IMR-90 (cell line): ENCODE measurements around the gene PABPN1. TPM values are rescaled to one million over a fixed set of nuclear protein-coding genes. Genes with fewer than 3 reads are reported as not detected.

Experiments used
- ATAC-seq: fragments of 200-7000 bp; cut with Tn5 transposase; 2 replicates; pipeline ENCODE4 v1.9.1; 2020; ENCODE audit warnings: low read depth, mild to moderate bottlenecking, moderate library complexity
- BruUV-seq: library from RNA; stranded (reverse); fragments of 400-500 nt; replicated peaks from 2 replicates; lab custom pipeline; 2021; lab: Mats Ljungman, UMichigan
- CTCF ChIA-PET: fragments of 300-600 bp; formaldehyde crosslinking; extraction: SDS; loops from one replicate; lab custom pipeline; 2021; ENCODE audit warnings: antibody characterized with exemption; lab: Yijun Ruan, JAX
- POLR2A ChIA-PET: fragments of 300-600 bp; sonication (Branson Sonifier 250); formaldehyde crosslinking; loops from one replicate; lab custom pipeline; 2022; ENCODE audit warnings: antibody characterized with exemption; ENCODE audit not compliant: unreplicated experiment; lab: Charles Lee
- DNase-seq: peaks from one replicate; pipeline ENCODE4 v3.0.0; 2013
- H2AFZ ChIP-seq: replicated peaks from 2 replicates; pipeline ENCODE3; 2013; ENCODE audit warnings: low read length, mild to moderate bottlenecking; ENCODE audit not compliant: poor library complexity
- H2AK5ac ChIP-seq: 2 replicates; pipeline ENCODE4 v1.6.1; 2013; ENCODE audit warnings: low read depth, low read length, inconsistent platforms
- H2AK9ac ChIP-seq: replicated peaks from 2 replicates; pipeline ENCODE3; 2013; ENCODE audit warnings: mild to moderate bottlenecking, low read depth, low read length, moderate library complexity; ENCODE audit not compliant: poor library complexity
- H2BK120ac ChIP-seq: 2 replicates; pipeline ENCODE4 v1.6.1; 2013; ENCODE audit warnings: low read depth, low read length, inconsistent platforms
- H2BK15ac ChIP-seq: 3 replicates; pipeline ENCODE4 v1.6.1; 2013; ENCODE audit warnings: low read depth, low read length, inconsistent platforms
- H2BK20ac ChIP-seq: 2 replicates; pipeline ENCODE4 v1.6.1; 2013; ENCODE audit warnings: low read depth, mild to moderate bottlenecking, inconsistent platforms, low read length, moderate library complexity
- H2BK5ac ChIP-seq: 2 replicates; pipeline ENCODE4 v1.6.1; 2013; ENCODE audit warnings: mild to moderate bottlenecking, low read depth, low read length, inconsistent platforms; ENCODE audit not compliant: poor library complexity, severe bottlenecking
- H3K14ac ChIP-seq: replicated peaks from 2 replicates; pipeline ENCODE4 v1.6.1; 2013; ENCODE audit warnings: low read depth, low read length, inconsistent platforms
- H3K18ac ChIP-seq: 2 replicates; pipeline ENCODE4 v1.6.1; 2013; ENCODE audit warnings: low read depth, low read length, control low read depth
- H3K23ac ChIP-seq: 2 replicates; pipeline ENCODE4 v1.6.1; 2013; ENCODE audit warnings: low read depth, low read length, inconsistent platforms
- H3K27ac ChIP-seq: 2 replicates; pipeline ENCODE4 v1.5.1; 2013; ENCODE audit warnings: mild to moderate bottlenecking, control low read depth, low read length; ENCODE audit not compliant: insufficient read depth
- H3K27me3 ChIP-seq: 2 replicates; pipeline ENCODE4 v1.6.1; 2013; ENCODE audit warnings: low read length; ENCODE audit not compliant: control insufficient read depth, insufficient read depth
- H3K36me3 ChIP-seq: 2 replicates; pipeline ENCODE4 v1.6.1; 2013; ENCODE audit warnings: low read length, mixed read lengths; ENCODE audit not compliant: control insufficient read depth, insufficient read depth
- H3K4ac ChIP-seq: 2 replicates; pipeline ENCODE4 v1.6.1; 2013; ENCODE audit warnings: low read depth, low read length, inconsistent platforms
- H3K4me1 ChIP-seq: 2 replicates; pipeline ENCODE4 v1.6.1; 2013; ENCODE audit warnings: low read length, mixed read lengths; ENCODE audit not compliant: control insufficient read depth, insufficient read depth
- H3K4me2 ChIP-seq: 2 replicates; pipeline ENCODE4 v1.6.1; 2013; ENCODE audit warnings: low read depth, mild to moderate bottlenecking, control low read depth, low read length, moderate library complexity
- H3K4me3 ChIP-seq: 2 replicates; pipeline ENCODE4 v1.5.1; 2013; ENCODE audit warnings: low read depth, mild to moderate bottlenecking, control low read depth, low read length, moderate library complexity; ENCODE audit not compliant: insufficient read depth
- H3K56ac ChIP-seq: 2 replicates; pipeline ENCODE4 v1.6.1; 2013; ENCODE audit warnings: low read length, inconsistent platforms; ENCODE audit not compliant: insufficient read depth; ENCODE audit errors: extremely low read depth
- H3K79me1 ChIP-seq, 2 experiments: 2 replicates each; pipeline ENCODE4 v1.6.1; 2013; ENCODE audit warnings: low read length in 2 of 2, inconsistent platforms in 1 of 2, low read depth in 1 of 2
- H3K9ac ChIP-seq: 2 replicates; pipeline ENCODE4 v1.6.1; 2013; ENCODE audit warnings: low read depth, low read length, control low read depth
- H3K9me1 ChIP-seq: 2 replicates; pipeline ENCODE4 v1.6.1; 2013; ENCODE audit warnings: low read length, inconsistent platforms; ENCODE audit not compliant: insufficient read depth
- H3K9me3 ChIP-seq: 2 replicates; pipeline ENCODE4 v1.6.1; 2013; ENCODE audit warnings: low read length; ENCODE audit not compliant: control insufficient read depth, insufficient read depth
- H4K20me1 ChIP-seq: 2 replicates; pipeline ENCODE4 v1.6.1; 2013; ENCODE audit warnings: low read length, inconsistent platforms; ENCODE audit not compliant: insufficient read depth
- H4K5ac ChIP-seq: 2 replicates; pipeline ENCODE4 v1.6.1; 2013; ENCODE audit warnings: mild to moderate bottlenecking, low read depth, low read length, control low read depth
- H4K8ac ChIP-seq, 2 experiments: 2 replicates each; pipeline ENCODE4 v1.6.1; 2013; ENCODE audit warnings: low read depth in 2 of 2, low read length in 2 of 2, control low read depth in 1 of 2, inconsistent platforms in 1 of 2
- H4K91ac ChIP-seq: 2 replicates; pipeline ENCODE4 v1.6.1; 2013; ENCODE audit warnings: low read depth, low read length, inconsistent platforms; ENCODE audit not compliant: insufficient read depth
- BHLHE40 ChIP-seq: fragments of 150-350 bp; IDR thresholded peaks from 2 replicates; pipeline ENCODE4 v1.6.1; 2016; ENCODE audit warnings: mild to moderate bottlenecking, low read depth, low read length
- FOS ChIP-seq: fragments of 150-350 bp; IDR thresholded peaks from 2 replicates; pipeline ENCODE4 v1.6.1; 2016; ENCODE audit warnings: low read depth, low read length
- MAFK ChIP-seq: IDR thresholded peaks from 2 replicates; pipeline ENCODE4 v1.6.1; 2012; ENCODE audit warnings: low read depth, low read length, improper control_type of control experiment
- MAZ ChIP-seq: IDR thresholded peaks from 2 replicates; pipeline ENCODE4 v1.6.1; 2012; ENCODE audit warnings: low read depth, mild to moderate bottlenecking, low read length, improper control_type of control experiment, moderate library complexity, borderline replicate concordance
- RFX5 ChIP-seq: IDR thresholded peaks from 2 replicates; pipeline ENCODE4 v1.8.0; 2012; ENCODE audit warnings: low read depth, mild to moderate bottlenecking, low read length, moderate library complexity
- SMC3 ChIP-seq: fragments of 150-350 bp; IDR thresholded peaks from 2 replicates; pipeline ENCODE4 v1.6.1; 2016; ENCODE audit warnings: low read depth, mild to moderate bottlenecking, antibody characterized with exemption, low read length, moderate library complexity
- WGBS, 2 experiments: methylation state at CpG; one replicate each; pipeline versions ENCODE4 v1.1.5 to v1.1.7; 2013; ENCODE audit warnings: missing lambda C conversion rate in 2 of 2; ENCODE audit not compliant: insufficient read length in 1 of 2; ENCODE audit errors: extremely low coverage in 2 of 2; 5-methylcytosine and 5-hydroxymethylcytosine counted together
- dilution Hi-C: fragments of 300-500 bp; cut with HindIII; formaldehyde crosslinking; loops from one replicate; pipeline ENCODE4 v1.14.3; 2018; ENCODE audit warnings: low sequenced_read_pairs; ENCODE audit not compliant: unreplicated experiment
- in situ Hi-C: fragments of 300-500 bp; cut with MboI; formaldehyde crosslinking; loops from 3 replicates; pipeline ENCODE4 v1.14.3; 2019; ENCODE audit warnings: low sequenced_read_pairs, inconsistent platforms, mixed read lengths
- intact Hi-C: fragments of 100-400 bp; cut with micrococcal nuclease; formaldehyde crosslinking; loops from 2 replicates; pipeline ENCODE4 v1.10.0; 2022
- polyA plus RNA-seq, 3 experiments: library from polyadenylated mRNA; depleted of rRNA; stranded (reverse); fragments of >200 nt; gene quantifications; 2 replicates each; pipeline ENCODE4 v1.2.3, GENCODE V29; 2012; ENCODE audit warnings: low replicate concordance in 1 of 3
- total RNA-seq: library from RNA; depleted of rRNA; stranded (reverse); fragments of >200 nt; gene quantifications from 2 replicates; pipeline ENCODE4 v1.2.3, GENCODE V29; 2012

Gene PABPN1
- total and polyA plus RNA-seq, 2 of the 4 experiments (the other 2 are of a cell fraction): 104 to 211 TPM

- ChIA-PET POLR2A (no interaction called here), CTCF (no interaction called here)
- Histone ChIP-seq H3K36me3 (no peaks in the 10 kb centered on the region), H4K8ac (no peak overlapping the region), H3K23ac (no peak overlapping the region), H3K27ac (no peak overlapping the region), H2BK120ac (no peak overlapping the region), H3K9me3 (no peaks in the 10 kb centered on the region), H2BK5ac (no peak overlapping the region), H3K27me3 (peaks cover 42% of the 10 kb centered on the region), H3K14ac (no peak overlapping the region), H3K4ac (no peak overlapping the region), H3K4me2 (no peak overlapping the region), H4K20me1 (no peaks in the 10 kb centered on the region), H2BK20ac (no peak overlapping the region), H3K9me1 (peaks cover 5% of the 10 kb centered on the region; the same call in 1 of the 2 replicates), H4K5ac (no peak overlapping the region), H3K79me1 (no peaks in the 10 kb centered on the region), H2AK9ac (no peak overlapping the region), H4K91ac (no peak overlapping the region), H3K56ac (no peak overlapping the region), H3K4me3 (no peak overlapping the region), H2BK15ac (no peak overlapping the region), H2AFZ (no peak overlapping the region), H3K9ac (no peak overlapping the region), H3K18ac (no peak overlapping the region), H2AK5ac (no peak overlapping the region), H3K4me1 (peaks cover 3% of the 10 kb centered on the region; the same call in 1 of the 2 replicates)
- intact Hi-C loops (no loop called here), in situ Hi-C loops (loop anchor here (10.0 kb wide), 1 partner anchor 47 kb away; the partner anchor contains the start of gene PABPN1), dilution Hi-C loops (no loop called here)
- no peak for ATAC-seq
- no TSS peak for BruUV-seq
- DNase-seq: no peak
- no CpG with 5 or more reads among the region's 1 CpG for WGBS, 2 experiments
- TF ChIP-seq BHLHE40 (no peak), FOS (no peak), RFX5 (no peak), MAFK (no peak), SMC3 (no peak), MAZ (no peak)
Observed at GRCh38 chr14:23371865-23372264, 50.6 kb downstream of the PABPN1 start.
